ENCODE measurements around the gene RTL10.

DNA sequence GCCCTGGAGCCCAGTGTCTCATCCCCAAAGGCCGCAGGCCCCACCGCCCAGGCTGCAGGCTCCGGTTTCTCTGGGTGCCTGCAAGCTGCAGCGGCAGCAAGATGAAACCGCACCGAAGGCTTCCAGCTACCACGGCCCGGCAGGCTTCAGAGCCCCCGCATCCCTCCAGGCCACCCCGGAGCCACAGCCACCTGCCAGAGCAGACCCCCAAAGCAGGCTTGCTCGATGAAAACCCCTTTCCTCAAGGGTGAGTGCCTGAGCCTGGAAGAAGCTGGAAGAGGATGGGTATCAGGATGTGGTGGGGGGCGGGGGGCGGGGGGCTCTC, 24.5 kb upstream of the RTL10 start:
- TF ChIP-seq ZNF83 (CRISPR knock-in tag; IDR thresholded peaks at IDR 0.05; ENCODE audit: borderline replicate concordance) (no peak), ZSCAN20 (CRISPR knock-in tag; IDR thresholded peaks at IDR 0.05; ENCODE audit: borderline replicate concordance) (no peak), ONECUT2 (CRISPR knock-in tag; IDR thresholded peaks at IDR 0.05) (no peak), ZNF589 (CRISPR knock-in tag; conservative IDR thresholded peaks at IDR 0.05) (no peak), SMARCC2 (IDR thresholded peaks at IDR 0.05) (no peak), ZNF12 (CRISPR knock-in tag; IDR thresholded peaks at IDR 0.05) (no peak), HNF4A (CRISPR knock-in tag; IDR thresholded peaks at IDR 0.05) (no peak), CEBPG (CRISPR knock-in tag; IDR thresholded peaks at IDR 0.05) (no peak), ZNF354B (CRISPR knock-in tag; IDR thresholded peaks at IDR 0.05) (no peak)
- TF ChIP-seq, protein P1, sequence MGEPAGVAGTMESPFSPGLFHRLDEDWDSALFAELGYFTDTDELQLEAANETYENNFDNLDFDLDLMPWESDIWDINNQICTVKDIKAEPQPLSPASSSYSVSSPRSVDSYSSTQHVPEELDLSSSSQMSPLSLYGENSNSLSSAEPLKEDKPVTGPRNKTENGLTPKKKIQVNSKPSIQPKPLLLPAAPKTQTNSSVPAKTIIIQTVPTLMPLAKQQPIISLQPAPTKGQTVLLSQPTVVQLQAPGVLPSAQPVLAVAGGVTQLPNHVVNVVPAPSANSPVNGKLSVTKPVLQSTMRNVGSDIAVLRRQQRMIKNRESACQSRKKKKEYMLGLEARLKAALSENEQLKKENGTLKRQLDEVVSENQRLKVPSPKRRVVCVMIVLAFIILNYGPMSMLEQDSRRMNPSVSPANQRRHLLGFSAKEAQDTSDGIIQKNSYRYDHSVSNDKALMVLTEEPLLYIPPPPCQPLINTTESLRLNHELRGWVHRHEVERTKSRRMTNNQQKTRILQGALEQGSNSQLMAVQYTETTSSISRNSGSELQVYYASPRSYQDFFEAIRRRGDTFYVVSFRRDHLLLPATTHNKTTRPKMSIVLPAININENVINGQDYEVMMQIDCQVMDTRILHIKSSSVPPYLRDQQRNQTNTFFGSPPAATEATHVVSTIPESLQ (CRISPR knock-in tag; conservative IDR thresholded peaks at IDR 0.05): no peak
- TF ChIP-seq, protein P2, sequence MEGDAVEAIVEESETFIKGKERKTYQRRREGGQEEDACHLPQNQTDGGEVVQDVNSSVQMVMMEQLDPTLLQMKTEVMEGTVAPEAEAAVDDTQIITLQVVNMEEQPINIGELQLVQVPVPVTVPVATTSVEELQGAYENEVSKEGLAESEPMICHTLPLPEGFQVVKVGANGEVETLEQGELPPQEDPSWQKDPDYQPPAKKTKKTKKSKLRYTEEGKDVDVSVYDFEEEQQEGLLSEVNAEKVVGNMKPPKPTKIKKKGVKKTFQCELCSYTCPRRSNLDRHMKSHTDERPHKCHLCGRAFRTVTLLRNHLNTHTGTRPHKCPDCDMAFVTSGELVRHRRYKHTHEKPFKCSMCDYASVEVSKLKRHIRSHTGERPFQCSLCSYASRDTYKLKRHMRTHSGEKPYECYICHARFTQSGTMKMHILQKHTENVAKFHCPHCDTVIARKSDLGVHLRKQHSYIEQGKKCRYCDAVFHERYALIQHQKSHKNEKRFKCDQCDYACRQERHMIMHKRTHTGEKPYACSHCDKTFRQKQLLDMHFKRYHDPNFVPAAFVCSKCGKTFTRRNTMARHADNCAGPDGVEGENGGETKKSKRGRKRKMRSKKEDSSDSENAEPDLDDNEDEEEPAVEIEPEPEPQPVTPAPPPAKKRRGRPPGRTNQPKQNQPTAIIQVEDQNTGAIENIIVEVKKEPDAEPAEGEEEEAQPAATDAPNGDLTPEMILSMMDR (CRISPR knock-in tag; IDR thresholded peaks at IDR 0.05): no peak
- TF ChIP-seq, protein P3, sequence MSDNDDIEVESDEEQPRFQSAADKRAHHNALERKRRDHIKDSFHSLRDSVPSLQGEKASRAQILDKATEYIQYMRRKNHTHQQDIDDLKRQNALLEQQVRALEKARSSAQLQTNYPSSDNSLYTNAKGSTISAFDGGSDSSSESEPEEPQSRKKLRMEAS (IDR thresholded peaks at IDR 0.05): no peak
- TF ChIP-seq, protein P4, sequence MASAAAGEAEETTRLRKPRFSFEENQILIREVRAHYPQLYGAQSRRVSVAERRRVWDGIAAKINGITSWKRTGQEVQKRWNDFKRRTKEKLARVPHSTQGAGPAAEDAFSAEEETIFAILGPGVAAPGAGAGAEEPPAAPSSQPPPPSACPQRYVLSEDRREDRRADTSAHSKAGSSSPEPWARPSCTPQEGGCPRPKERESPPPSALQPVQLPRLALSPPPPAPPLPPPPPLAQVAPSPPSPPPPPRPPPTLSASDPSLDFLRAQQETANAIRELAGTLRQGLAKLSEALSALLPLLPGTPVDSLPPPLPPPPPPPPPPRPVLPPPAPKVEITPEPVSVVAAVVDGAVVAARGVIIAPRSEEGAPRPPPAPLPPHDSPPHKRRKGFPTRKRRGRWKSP (CRISPR knock-in tag; IDR thresholded peaks at IDR 0.05): no peak

Measured in HepG2 (cell line).